ENCODE data around the gene YY1AP1.
"Not testable (repeated sequence)": the region's sequence is repeated elsewhere in the genome, so short reads cannot be mapped to it uniquely, and the experiment has no call there.

Gene YY1AP1

GRCh38 chr1:155681776-155682175, 6.8 kb downstream of the YY1AP1 start:
- Histone ChIP-seq H3K36me3 (peaks cover 77% of the 10 kb centered on the region), H3K27me3 (ENCODE audit: insufficient read depth, low read depth, severe bottlenecking) (no peaks in the 10 kb centered on the region), H3K9me3 (ENCODE audit: severe bottlenecking) (no peaks in the 10 kb centered on the region), H3K4me3 (ENCODE audit: low read depth, low read length) (no peak overlapping the region), H3K27ac (no peak overlapping the region)
- DNase-seq, result no peak
- TF ChIP-seq CTCF (IDR thresholded peaks at IDR 0.05; ENCODE audit: low read depth, low read length), result no peak

- peaks cover 82% of the 10 kb centered on the region for H3K36me3 ChIP-seq
- H3K4me3 ChIP-seq (ENCODE audit: low read depth, low read length), result no peak overlapping the region
- H3K27me3 ChIP-seq (ENCODE audit: insufficient read depth, low read depth, severe bottlenecking), result no peaks in the 10 kb centered on the region
- H3K9me3 ChIP-seq (ENCODE audit: severe bottlenecking), result no peaks in the 10 kb centered on the region
- no peak for TF ChIP-seq CTCF (IDR thresholded peaks at IDR 0.05; ENCODE audit: low read depth, low read length)
- DNase-seq, result no peak
- H3K27ac ChIP-seq, result no peak overlapping the region
Measured at GRCh38 chr1:155680531-155680930, 8.0 kb downstream of the YY1AP1 start.

- peaks cover 87% of the 10 kb centered on the region for H3K36me3 ChIP-seq
- DNase-seq; H3K27ac ChIP-seq; H3K27me3 ChIP-seq (ENCODE audit: insufficient read depth, low read depth, severe bottlenecking); H3K4me3 ChIP-seq (ENCODE audit: low read depth, low read length); H3K9me3 ChIP-seq (ENCODE audit: severe bottlenecking): not testable (repeated sequence)
Measured at GRCh38 chr1:155678992-155679391, 9.6 kb downstream of the YY1AP1 start.

GRCh38 chr1:155678027-155678426, 10.5 kb downstream of the YY1AP1 start:
- H3K36me3 ChIP-seq, result peaks cover 85% of the 10 kb centered on the region
- DNase-seq, result no peak
- no peaks in the 10 kb centered on the region for H3K9me3 ChIP-seq (ENCODE audit: severe bottlenecking)
- H3K27me3 ChIP-seq (ENCODE audit: insufficient read depth, low read depth, severe bottlenecking), result no peaks in the 10 kb centered on the region
- H3K4me3 ChIP-seq (ENCODE audit: low read depth, low read length), result no peak overlapping the region
- H3K27ac ChIP-seq, result no peak overlapping the region
- TF ChIP-seq CTCF (IDR thresholded peaks at IDR 0.05; ENCODE audit: low read depth, low read length), result no peak

- H3K36me3 ChIP-seq, result peaks cover 97% of the 10 kb centered on the region
- H3K27ac ChIP-seq, result no peak overlapping the region
- H3K27me3 ChIP-seq (ENCODE audit: insufficient read depth, low read depth, severe bottlenecking), result no peaks in the 10 kb centered on the region
- no peak for DNase-seq
- no peaks in the 10 kb centered on the region for H3K9me3 ChIP-seq (ENCODE audit: severe bottlenecking)
- TF ChIP-seq CTCF (IDR thresholded peaks at IDR 0.05; ENCODE audit: low read depth, low read length), result no peak
- H3K4me3 ChIP-seq (ENCODE audit: low read depth, low read length), result no peak overlapping the region
Measured at GRCh38 chr1:155673003-155673402, 15.6 kb downstream of the YY1AP1 start.

- H3K27me3 ChIP-seq (ENCODE audit: insufficient read depth, low read depth, severe bottlenecking), result no peaks in the 10 kb centered on the region
- no peaks in the 10 kb centered on the region for H3K9me3 ChIP-seq (ENCODE audit: severe bottlenecking)
- DNase-seq, result no peak
- H3K4me3 ChIP-seq (ENCODE audit: low read depth, low read length), result no peak overlapping the region
- peaks cover 97% of the 10 kb centered on the region for H3K36me3 ChIP-seq
- no peak for TF ChIP-seq CTCF (IDR thresholded peaks at IDR 0.05; ENCODE audit: low read depth, low read length)
- H3K27ac ChIP-seq, result no peak overlapping the region
Measured at GRCh38 chr1:155671750-155672149, 16.8 kb downstream of the YY1AP1 start.

All from WERI-Rb-1 (cell line).